HepG2 (cell line): ENCODE measurements around the gene PDE4D. TPM values are rescaled to one million over a fixed set of nuclear protein-coding genes. Genes with fewer than 3 reads are reported as not detected.

Experiments used
- ATAC-seq: fragments of 200-7000 bp; cut with Tn5 transposase; 3 replicates; pipeline ENCODE4 v1.9.1; 2020; ENCODE audit warnings: mild to moderate bottlenecking, moderate library complexity
- BruUV-seq: library from RNA; stranded (reverse); fragments of 400-500 nt; replicated peaks from 2 replicates; lab custom pipeline; 2021; lab: Mats Ljungman, UMichigan
- CTCF ChIA-PET: fragments of 300-600 bp; formaldehyde crosslinking; extraction: SDS; loops from one replicate; lab custom pipeline; 2021; ENCODE audit warnings: low total read pairs, inconsistent platforms, low intra/inter-chr PET ratio; lab: Yijun Ruan, JAX
- POLR2A ChIA-PET: fragments of 350-600 bp; sonication (Branson Sonifier 250); formaldehyde crosslinking; loops from one replicate; lab custom pipeline; 2020; ENCODE audit warnings: antibody characterized with exemption, inconsistent platforms; lab: Yijun Ruan, JAX
- DNase-seq: peaks from one replicate; pipeline ENCODE4 v3.0.0-alpha.2; 2015; ENCODE audit warnings: low spot score
- FAIRE-seq: peaks from 3 replicates; lab custom pipeline; 2011; peaks lifted over from hg19 to GRCh38; lab: Jason Lieb, UNC
- H2AFZ ChIP-seq: one replicate; pipeline ENCODE4 v1.6.1; 2011; ENCODE audit warnings: low read length, inconsistent platforms
- H3K27ac ChIP-seq: fragments of 300-600 bp; 3 replicates; pipeline ENCODE4 v1.8.0; 2011; ENCODE audit warnings: mixed run types, mild to moderate bottlenecking, mixed read lengths, low read length, inconsistent platforms; ENCODE audit not compliant: insufficient read depth; ENCODE audit errors: extremely low read length
- H3K27me3 ChIP-seq, 2 experiments: fragments of 200-600 bp in 1 of 2; 2 replicates in 1 of 2; 3 replicates in 1 of 2; pipeline versions ENCODE4 v1.6.0 to v1.8.0; 2011; ENCODE audit warnings: low read length in 2 of 2, mild to moderate bottlenecking in 2 of 2, moderate library complexity in 2 of 2, inconsistent platforms in 1 of 2; ENCODE audit not compliant: insufficient read depth in 2 of 2, control insufficient read depth in 1 of 2
- H3K36me3 ChIP-seq, 2 experiments: fragments of 200-600 bp in 1 of 2; replicated peaks in 1 of 2; 2 replicates in 1 of 2; 3 replicates in 1 of 2; pipeline versions ENCODE4 v1.5.1 to v1.8.0; 2011; ENCODE audit warnings: low read length in 2 of 2, inconsistent platforms in 1 of 2; ENCODE audit not compliant: insufficient read depth in 2 of 2, control insufficient read depth in 1 of 2
- H3K4me1 ChIP-seq: 2 replicates; pipeline ENCODE4 v1.5.1; 2012; ENCODE audit warnings: low read length, inconsistent platforms; ENCODE audit not compliant: insufficient read depth
- H3K4me2 ChIP-seq: 2 replicates; pipeline ENCODE4 v1.6.0; 2011; ENCODE audit warnings: low read depth, low read length, inconsistent platforms
- H3K4me3 ChIP-seq, 3 experiments: fragments of 200-600 bp in 1 of 3; sonication (generic), shearing (Covaris generic) in 1 of 3; replicated peaks in 1 of 3; 2 replicates each; pipeline ENCODE4 v1.5.1; 2011 to 2016; ENCODE audit warnings: low read length in 3 of 3, inconsistent platforms in 2 of 3, low read depth in 2 of 3, mild to moderate bottlenecking in 2 of 3, control low read depth in 1 of 3, mixed read lengths in 1 of 3; ENCODE audit not compliant: insufficient read depth in 1 of 3
- H3K79me2 ChIP-seq: one replicate; pipeline ENCODE4 v1.6.1; 2011; ENCODE audit warnings: low read length, inconsistent platforms; ENCODE audit not compliant: insufficient read depth
- H3K9ac ChIP-seq: 2 replicates; pipeline ENCODE4 v1.6.0; 2011; ENCODE audit warnings: mild to moderate bottlenecking, low read depth, low read length, inconsistent platforms; ENCODE audit not compliant: insufficient read depth
- H3K9me3 ChIP-seq: 2 replicates; pipeline ENCODE4 v1.5.1; 2012; ENCODE audit warnings: mild to moderate bottlenecking, low read length
- H4K20me1 ChIP-seq: 2 replicates; pipeline ENCODE4 v1.6.0; 2011; ENCODE audit warnings: inconsistent platforms, mild to moderate bottlenecking, low read length, moderate library complexity; ENCODE audit not compliant: insufficient read depth
- CBX1 ChIP-seq: IDR thresholded peaks from one replicate; pipeline ENCODE4 v1.6.1; 2016; ENCODE audit warnings: antibody characterized with exemption, low read depth
- CHCHD3 ChIP-seq: sonication (generic); formaldehyde crosslinking; IDR thresholded peaks from 2 replicates; pipeline ENCODE4 v1.8.0; 2022; ENCODE audit warnings: mild to moderate bottlenecking, missing genetic modification reagents, moderate library complexity
- GFI1 ChIP-seq: sonication (generic); formaldehyde crosslinking; IDR thresholded peaks from 2 replicates; pipeline ENCODE4 v1.5.0; 2020; ENCODE audit warnings: missing genetic modification reagents, mild to moderate bottlenecking, borderline replicate concordance
- MLX ChIP-seq: IDR thresholded peaks from 2 replicates; pipeline ENCODE4 v1.6.1; 2016
- NRL ChIP-seq: sonication (generic); formaldehyde crosslinking; IDR thresholded peaks from 2 replicates; pipeline ENCODE4 v1.5.0; 2020; ENCODE audit warnings: missing genetic modification reagents, mild to moderate bottlenecking, moderate library complexity, borderline replicate concordance
- RAD51 ChIP-seq: fragments of 450-650 bp; IDR thresholded peaks from 2 replicates; pipeline ENCODE4 v1.6.1; 2016; ENCODE audit warnings: borderline replicate concordance
- SRF ChIP-seq: IDR thresholded peaks from 2 replicates; pipeline ENCODE4 v1.6.1; 2011; ENCODE audit warnings: mild to moderate bottlenecking, low read depth, low read length, moderate library complexity
- TERF1 ChIP-seq: sonication (generic); formaldehyde crosslinking; IDR thresholded peaks from 2 replicates; pipeline ENCODE4 v1.8.0; 2022; ENCODE audit warnings: mild to moderate bottlenecking, missing genetic modification reagents, moderate library complexity
- TFDP1 ChIP-seq: IDR thresholded peaks from 2 replicates; pipeline ENCODE4 v1.6.1; 2016; ENCODE audit warnings: missing compliant biosample characterization, missing genetic modification reagents, borderline replicate concordance
- ZNF143 ChIP-seq: sonication (generic); formaldehyde crosslinking; IDR thresholded peaks from 2 replicates; pipeline ENCODE4 v1.4.0; 2020; ENCODE audit warnings: missing genetic modification reagents
- ZNF160 ChIP-seq: sonication (generic); formaldehyde crosslinking; IDR thresholded peaks from 2 replicates; pipeline ENCODE4 v1.8.0; 2022; ENCODE audit warnings: mild to moderate bottlenecking, inconsistent platforms, missing genetic modification reagents
- ZNF614 ChIP-seq: IDR thresholded peaks from 2 replicates; pipeline ENCODE4 v1.6.1; 2018; ENCODE audit warnings: missing biosample characterization, missing genetic modification reagents, inconsistent platforms, borderline replicate concordance
- WGBS: methylation state at CpG from one replicate; pipeline ENCODE4 v1.1.6; 2017; ENCODE audit warnings: low lambda C conversion rate; 5-methylcytosine and 5-hydroxymethylcytosine counted together
- in situ Hi-C: cut with HindIII; loops from 2 replicates; pipeline ENCODE4 v1.10.0; 2017; ENCODE audit warnings: low pct_unique_long_range_greater_than_20kb; ENCODE audit not compliant: extremely low pct_ligation_motif_present
- intact Hi-C: fragments of 100-400 bp; cut with micrococcal nuclease; formaldehyde crosslinking; loops from one replicate; pipeline ENCODE4 v1.10.0; 2022; ENCODE audit not compliant: unreplicated experiment
- polyA plus RNA-seq, 8 experiments: library from polyadenylated mRNA; depleted of rRNA in 3 of 8; stranded (reverse) in 7 of 8; unstranded in 1 of 8; fragments of >200 nt; fragmentation: Illumina TruSeq in 4 of 8; extraction: Trizol in 4 of 8; gene quantifications; 2 replicates each; pipeline versions ENCODE4 v1.2.1 to v1.2.3, GENCODE V29; 2011 to 2016; ENCODE audit warnings: low read depth in 4 of 8, missing spikeins in 1 of 8, mixed read lengths in 1 of 8; ENCODE audit not compliant: insufficient read depth in 1 of 8
- total RNA-seq, 5 experiments: library from RNA; depleted of rRNA; stranded (reverse); fragments of >200 nt; fragmentation: Illumina TruSeq; extraction: Trizol; gene quantifications; 2 replicates each; pipeline ENCODE4 v1.2.3, GENCODE V29; 2016; ENCODE audit warnings: low read depth in 1 of 5

PDE4D gene
- total and polyA plus RNA-seq, 2 of the 13 experiments (the other 11 are each of a cell fraction or from before 2014, with no cell fraction given), result 7.0 to 12.2 TPM

GRCh38 chr5:59847586-59847985, 45.9 kb downstream of the PDE4D start:
- H3K9ac ChIP-seq, result no peak overlapping the region
- no peak overlapping the region for H3K4me3 ChIP-seq
- WGBS, result 100% methylated on average over 1 of the region's 2 CpGs
- DNase-seq (no peak), ATAC-seq (no peak), FAIRE-seq (no peak)
- H3K4me1 ChIP-seq, result no peaks in the 10 kb centered on the region
- in situ Hi-C loops (no loop called here), intact Hi-C loops (no loop called here)
- ChIA-PET CTCF (no interaction called here), POLR2A (no interaction called here)
- TF ChIP-seq ZNF160 (CRISPR knock-in tag) (no peak), NRL (CRISPR knock-in tag) (no peak), TFDP1 (no peak), CHCHD3 (CRISPR knock-in tag) (no peak), TERF1 (CRISPR knock-in tag) (no peak), CBX1 (no peak), MLX (CRISPR knock-in tag) (no peak), ZNF614 (CRISPR knock-in tag) (no peak), GFI1 (CRISPR knock-in tag) (no peak), SRF (no peak), ZNF143 (no peak), RAD51 (no peak)
- H3K4me2 ChIP-seq, result no peak overlapping the region
- no peaks in the 10 kb centered on the region for H3K36me3 ChIP-seq
- no peaks in the 10 kb centered on the region for H3K79me2 ChIP-seq
- no TSS peak for BruUV-seq
- no peak overlapping the region for H3K27ac ChIP-seq
- H3K9me3 ChIP-seq, result no peaks in the 10 kb centered on the region
- H4K20me1 ChIP-seq, result no peaks in the 10 kb centered on the region
- H2AFZ ChIP-seq, result no peak overlapping the region
- H3K27me3 ChIP-seq, result no peaks in the 10 kb centered on the region
